ENCODE measurements around the gene MT1HL1.

DNA sequence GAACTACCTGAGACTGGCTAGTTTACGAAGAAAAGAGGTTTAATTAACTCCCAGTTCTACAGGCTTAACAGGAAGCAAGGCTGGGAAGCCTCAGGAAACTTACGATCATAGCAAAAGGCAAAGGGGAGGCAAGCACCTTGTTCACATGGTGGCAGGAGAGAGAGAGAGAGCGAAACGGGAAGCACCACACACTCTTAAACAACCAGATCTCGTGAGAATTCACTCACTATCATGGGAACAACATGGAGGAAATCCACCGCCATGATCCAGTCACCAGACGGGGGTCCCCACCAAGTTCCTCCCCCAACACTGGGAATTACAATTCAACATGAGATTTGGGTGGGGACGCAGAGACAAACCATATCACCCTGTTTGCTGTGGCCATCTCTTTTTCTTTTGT lies 11.8 kb downstream of the MT1HL1 start:
- no peak for TF ChIP-seq ZNF121 (CRISPR knock-in tag; IDR thresholded peaks at IDR 0.05)
- TF ChIP-seq, protein P1, sequence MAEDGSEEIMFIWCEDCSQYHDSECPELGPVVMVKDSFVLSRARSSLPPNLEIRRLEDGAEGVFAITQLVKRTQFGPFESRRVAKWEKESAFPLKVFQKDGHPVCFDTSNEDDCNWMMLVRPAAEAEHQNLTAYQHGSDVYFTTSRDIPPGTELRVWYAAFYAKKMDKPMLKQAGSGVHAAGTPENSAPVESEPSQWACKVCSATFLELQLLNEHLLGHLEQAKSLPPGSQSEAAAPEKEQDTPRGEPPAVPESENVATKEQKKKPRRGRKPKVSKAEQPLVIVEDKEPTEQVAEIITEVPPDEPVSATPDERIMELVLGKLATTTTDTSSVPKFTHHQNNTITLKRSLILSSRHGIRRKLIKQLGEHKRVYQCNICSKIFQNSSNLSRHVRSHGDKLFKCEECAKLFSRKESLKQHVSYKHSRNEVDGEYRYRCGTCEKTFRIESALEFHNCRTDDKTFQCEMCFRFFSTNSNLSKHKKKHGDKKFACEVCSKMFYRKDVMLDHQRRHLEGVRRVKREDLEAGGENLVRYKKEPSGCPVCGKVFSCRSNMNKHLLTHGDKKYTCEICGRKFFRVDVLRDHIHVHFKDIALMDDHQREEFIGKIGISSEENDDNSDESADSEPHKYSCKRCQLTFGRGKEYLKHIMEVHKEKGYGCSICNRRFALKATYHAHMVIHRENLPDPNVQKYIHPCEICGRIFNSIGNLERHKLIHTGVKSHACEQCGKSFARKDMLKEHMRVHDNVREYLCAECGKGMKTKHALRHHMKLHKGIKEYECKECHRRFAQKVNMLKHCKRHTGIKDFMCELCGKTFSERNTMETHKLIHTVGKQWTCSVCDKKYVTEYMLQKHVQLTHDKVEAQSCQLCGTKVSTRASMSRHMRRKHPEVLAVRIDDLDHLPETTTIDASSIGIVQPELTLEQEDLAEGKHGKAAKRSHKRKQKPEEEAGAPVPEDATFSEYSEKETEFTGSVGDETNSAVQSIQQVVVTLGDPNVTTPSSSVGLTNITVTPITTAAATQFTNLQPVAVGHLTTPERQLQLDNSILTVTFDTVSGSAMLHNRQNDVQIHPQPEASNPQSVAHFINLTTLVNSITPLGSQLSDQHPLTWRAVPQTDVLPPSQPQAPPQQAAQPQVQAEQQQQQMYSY (CRISPR knock-in tag; IDR thresholded peaks at IDR 0.05) = no peak
